Measurements from ENCODE around the gene JAKMIP2. TPM values are rescaled to one million over a fixed set of nuclear protein-coding genes. Genes with fewer than 3 reads are reported as not detected.

JAKMIP2 gene
- total RNA-seq, 1 experiment from 2014 or later, result 0.58 TPM

DNA sequence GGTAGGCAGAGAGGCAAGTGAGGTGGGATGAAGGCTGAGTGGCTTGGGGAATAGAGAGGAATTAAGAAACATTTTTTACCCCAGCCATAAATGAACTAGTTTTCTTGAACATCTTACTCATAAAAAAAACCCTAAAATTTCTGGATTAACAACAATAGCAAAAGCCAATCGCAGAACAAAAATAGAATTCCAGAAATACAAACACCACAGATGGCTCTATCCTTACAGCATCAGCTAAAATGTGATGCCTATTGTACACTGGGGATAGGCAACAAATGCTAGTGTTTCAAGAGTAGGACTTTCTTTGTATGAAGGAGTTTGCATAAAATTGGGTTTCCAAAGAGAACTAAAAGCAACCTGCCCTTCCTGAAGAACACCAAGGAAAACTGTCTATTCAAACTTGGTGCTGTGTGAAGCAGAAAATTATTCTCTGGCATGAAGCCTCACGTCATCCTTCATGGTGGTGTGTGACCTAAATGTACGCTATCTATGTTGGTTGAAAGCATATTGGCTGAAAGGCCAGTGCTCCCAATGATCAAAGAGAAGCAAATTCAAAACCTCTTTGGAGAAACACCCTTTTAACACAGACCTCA, 82.9 kb downstream of the JAKMIP2 start:
- no peak for DNase-seq (ENCODE audit: low read depth)

DNA sequence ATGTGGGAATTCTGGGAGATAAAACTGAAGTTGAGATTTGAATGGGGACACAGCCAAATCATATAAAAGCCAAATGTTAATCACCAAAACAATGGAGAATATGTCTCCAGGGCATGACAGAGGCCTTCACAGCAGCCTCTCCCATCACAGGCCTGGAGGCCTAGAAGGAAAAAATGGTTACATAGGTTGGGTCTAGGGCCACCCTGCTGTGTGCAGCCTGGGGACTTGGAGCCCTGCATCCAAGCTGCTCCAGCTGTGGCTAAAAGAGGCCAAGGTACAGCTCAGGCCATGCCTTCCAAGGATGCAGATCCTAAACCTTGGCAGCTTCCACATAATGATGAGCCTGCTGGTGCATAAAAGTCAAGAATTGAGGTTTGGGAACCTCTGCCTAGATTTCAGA, 85.1 kb downstream of the JAKMIP2 start:
- no peak for DNase-seq (ENCODE audit: low read depth)

DNA sequence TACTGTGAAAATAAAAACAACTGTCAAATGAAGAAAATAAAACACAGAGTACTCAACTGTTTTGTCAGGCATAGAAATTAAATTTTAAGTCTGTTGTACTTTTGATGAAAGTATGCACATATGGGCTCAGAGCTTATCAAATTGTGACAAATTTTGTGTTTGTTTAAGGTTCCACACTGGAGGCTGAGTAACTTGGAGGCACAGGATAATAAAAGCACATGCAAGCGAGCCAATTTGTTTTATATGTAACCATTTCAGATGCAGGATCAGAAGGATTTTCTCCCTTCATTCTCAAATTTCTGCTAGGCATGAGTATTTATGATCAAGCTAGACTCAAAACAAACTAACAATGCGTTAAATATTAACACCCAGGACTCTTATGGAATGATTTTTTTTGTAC, 87.8 kb downstream of the JAKMIP2 start:
- DNase-seq (ENCODE audit: low read depth), result no peak

DNA sequence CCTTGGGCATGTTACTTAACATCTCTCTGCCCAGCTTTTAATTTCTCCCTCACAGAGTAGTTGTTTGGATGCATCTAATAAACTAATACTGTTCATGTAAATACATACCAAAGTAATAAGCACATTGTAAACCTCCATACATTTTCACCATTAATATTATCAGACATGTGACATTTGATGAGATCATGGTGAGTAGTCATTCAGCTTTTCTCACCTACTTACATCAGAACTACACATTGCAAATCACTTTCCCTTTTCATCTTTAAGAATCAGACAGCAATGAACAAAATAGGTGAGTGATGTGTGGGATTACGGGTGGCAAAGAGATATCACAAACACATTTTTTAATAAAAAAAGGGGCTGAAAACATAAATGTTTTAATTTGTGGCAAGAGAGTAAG, 89.3 kb downstream of the JAKMIP2 start:
- DNase-seq (ENCODE audit: low read depth), result no peak

DNA sequence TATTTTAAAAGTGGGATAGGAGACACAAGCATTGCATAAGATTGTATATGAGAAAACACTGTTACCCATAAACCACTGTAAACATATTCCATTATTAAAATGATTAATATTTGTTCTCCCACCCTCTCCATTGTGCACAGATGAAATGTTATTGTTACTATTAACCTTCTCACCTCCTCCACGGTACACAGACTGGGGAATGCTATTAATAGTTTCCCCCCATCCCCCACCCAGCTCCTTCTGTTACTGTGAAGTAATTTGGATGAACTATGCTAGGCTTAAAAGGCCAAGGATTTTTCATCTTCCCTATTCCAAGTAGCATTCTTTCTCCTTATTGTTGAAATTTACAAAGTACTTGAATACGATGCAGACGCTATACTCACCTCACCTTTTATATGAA, 91.4 kb downstream of the JAKMIP2 start:
- no peak for DNase-seq (ENCODE audit: low read depth)

DNA sequence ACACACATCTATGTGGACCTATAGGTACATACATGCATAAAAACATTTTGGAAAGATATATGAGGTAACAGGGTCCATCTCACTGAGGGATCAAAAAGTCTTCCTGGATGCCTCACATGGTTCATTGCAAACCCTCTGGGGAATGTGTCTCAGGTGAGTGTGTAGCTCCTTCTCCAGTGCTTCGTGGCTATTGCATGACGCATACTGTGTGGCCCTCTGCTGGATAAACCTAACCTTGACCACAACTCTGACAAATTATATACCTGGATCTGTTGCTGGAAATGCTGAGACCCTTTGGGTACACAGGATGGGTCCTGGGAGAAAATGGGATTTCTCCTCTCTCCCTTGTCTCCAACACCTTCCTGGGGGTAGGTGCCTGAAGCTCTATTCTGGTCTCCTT, 91.9 kb downstream of the JAKMIP2 start:
- DNase-seq (ENCODE audit: low read depth), result peak; percentile 29

DNA sequence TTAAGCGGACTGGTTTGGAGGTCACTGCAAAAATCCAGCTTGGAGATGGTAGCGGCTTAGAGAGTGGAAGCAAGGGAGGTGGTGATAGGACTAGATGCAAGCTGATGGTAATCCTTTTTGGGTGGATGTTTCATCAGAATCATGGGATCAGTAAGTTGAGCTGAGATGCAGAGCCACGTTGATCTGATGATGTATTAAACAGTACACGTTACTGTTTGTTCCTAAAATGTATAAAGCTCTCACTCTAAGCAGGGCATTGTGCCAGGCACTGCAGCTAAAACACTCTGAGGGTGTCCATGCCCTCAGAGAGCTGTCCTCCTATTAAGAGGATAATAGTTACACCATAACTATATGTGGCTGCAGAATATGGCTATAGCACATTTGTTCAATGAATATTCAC, 93.1 kb downstream of the JAKMIP2 start:
- DNase-seq (ENCODE audit: low read depth), result no peak

DNA sequence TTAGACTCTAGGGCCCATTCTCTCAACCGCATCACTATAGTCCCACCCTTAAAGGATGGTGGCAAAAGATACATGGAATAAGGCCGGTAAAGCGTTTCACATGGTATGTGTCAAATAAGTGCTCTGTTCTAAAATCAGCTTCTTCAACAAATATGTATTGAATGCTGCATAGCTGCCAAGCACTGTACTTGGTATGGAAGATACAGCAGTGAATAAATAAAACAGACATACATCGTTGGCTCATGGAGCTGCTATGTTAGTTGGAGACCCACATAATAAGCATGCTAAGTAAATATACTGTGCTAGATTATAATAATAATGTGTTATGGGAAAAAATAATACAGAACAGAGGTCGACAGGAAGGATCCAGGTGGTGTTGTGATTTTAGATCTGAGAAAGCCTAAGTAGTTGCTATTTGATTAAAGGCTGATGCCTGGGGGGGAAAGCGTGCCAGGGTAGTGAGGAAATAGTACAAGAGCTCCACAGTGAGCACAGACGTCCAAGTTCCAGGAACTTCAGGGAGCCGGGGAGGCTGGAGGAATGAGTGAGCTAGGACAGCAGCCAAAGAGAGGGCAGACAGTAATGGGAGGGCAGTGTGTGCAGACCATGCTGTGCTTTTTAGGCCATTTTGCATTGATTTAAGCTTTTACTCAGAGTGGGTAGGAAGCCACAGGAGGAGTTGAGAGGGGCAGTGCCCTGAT, 93.7 kb downstream of the JAKMIP2 start:
- DNase-seq (ENCODE audit: low read depth), result no peak

DNA sequence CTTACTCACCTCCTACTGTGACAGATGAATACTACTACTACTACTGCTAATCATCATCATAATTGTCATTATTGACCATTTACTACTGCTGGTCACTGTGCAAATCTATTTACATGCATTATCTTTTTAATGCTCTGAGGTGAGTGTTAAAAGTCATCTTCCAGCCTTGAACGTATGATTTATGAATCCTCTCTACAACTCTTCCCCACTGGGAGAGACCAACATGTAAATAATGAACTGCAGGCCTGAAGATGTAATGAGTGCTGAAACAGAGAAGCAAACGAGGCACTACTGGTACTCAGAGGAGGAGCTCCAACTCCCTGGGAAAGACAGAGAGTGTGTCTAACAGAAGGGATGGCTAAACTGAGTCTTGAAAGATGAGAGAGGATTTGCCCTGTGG, 95.4 kb downstream of the JAKMIP2 start:
- no peak for DNase-seq (ENCODE audit: low read depth)

DNA sequence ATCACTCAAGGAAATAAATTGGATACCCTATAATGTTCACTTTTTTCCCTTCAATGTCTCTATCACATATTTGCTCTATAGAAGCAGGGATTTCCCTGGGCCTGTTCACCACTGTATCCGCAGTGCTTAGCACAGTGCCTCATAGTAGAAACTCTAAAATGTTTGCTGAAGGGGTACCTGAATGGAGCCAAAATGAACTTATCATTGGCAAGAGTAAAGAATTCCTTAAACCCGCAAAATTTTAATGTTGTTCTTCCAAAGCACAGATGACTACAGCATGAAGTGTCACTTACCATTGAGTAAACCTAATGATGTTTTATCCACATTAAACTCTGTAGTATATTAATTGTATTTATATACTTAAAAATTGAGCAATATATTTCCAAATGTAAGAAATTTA, 96.1 kb downstream of the JAKMIP2 start:
- DNase-seq (ENCODE audit: low read depth), result no peak

DNA sequence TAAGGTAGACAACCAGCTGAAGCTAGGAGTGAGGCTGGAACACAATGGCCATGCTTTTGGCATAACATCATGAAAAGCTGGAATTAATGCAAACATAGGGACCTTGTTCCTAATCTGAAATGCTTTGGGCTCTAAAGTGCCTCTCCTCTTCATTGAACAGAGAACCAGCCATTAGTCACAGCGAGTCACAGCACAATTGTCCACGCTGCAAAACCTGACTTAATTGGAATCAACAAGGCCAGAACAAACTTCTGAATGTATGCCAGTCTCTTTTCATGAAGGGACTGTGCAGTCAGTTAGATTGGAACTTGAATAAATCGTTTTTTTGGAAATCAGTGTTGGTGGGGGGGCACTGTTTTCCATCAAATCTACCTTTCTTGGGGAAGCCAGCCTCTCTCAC, 96.5 kb downstream of the JAKMIP2 start:
- no peak for DNase-seq (ENCODE audit: low read depth)

DNA sequence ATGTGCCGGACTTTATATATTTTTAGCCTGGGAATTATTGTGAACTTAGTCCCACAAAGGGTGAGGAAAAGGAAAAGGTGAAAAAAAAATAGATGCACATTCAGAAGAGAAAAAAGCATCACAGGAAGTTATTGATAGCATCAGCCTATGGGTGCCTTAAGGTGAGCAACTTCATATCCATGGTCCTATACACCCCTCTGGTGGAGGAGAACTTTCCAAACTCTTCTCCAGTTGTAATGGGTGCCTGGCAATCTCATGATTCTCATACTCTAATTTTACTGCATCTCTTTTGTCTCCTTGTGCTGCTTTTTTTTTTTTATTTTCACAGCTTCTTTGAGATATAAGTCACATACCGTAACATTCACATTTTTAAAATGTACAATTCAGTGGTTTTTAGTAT, 107.4 kb downstream of the JAKMIP2 start:
- no peak for DNase-seq (ENCODE audit: low read depth)

DNA sequence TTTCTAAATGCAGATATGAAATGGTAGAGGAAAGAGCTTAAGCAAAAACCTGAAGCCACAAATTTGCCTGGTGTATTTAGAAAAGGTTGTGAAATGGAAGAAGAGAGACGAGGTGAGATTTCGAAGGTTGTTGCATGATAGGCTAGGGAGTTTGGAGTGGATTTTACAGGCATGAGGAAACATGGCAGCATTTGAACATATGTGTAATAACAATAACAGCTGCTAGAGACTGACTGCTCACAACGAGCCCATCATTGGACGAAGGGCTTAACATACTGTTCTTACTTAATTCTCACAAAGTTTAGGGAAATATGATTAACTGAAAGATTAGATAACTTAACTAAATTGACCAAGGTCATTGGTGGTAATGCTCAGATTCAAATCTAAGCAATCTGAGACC, 108.1 kb downstream of the JAKMIP2 start:
- no peak for DNase-seq (ENCODE audit: low read depth)

DNA sequence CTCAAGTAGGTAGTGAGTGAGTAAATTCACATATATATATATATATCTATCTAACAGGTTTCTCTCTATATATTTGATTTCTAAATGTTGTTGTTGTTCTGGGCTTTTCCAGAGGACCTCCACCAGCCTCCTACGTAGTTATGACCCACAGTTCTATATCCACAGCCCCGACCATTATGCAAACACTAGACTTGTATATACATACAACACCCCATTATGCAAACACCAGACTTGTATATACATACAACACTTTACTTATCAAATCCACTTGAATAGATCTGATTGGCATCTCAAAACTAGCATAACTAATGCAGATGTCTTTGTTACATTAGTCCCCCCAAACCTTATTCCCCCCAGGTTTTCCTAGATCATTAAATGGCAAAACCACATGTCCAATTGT, 108.7 kb downstream of the JAKMIP2 start:
- DNase-seq (ENCODE audit: low read depth), result no peak

DNA sequence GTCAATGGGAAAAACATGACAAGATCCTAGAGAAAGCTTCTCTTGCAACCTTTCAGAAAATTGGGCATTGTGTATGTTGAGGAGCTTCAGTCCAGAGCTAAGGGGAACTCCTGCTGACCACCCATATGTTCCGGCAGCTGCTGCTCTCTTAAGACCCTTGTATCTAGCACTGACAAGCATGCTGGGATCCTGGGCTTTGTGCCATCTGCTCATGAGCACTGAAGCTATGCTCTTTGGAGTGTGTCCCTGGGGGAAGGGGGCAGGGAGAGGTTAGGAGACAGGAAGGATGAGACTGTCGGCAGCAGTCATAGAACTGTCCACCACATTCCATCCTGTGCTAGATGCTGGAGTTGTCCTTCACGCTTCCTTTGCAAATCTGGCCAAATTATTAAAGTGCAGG, 109.3 kb downstream of the JAKMIP2 start:
- no peak for DNase-seq (ENCODE audit: low read depth)

DNA sequence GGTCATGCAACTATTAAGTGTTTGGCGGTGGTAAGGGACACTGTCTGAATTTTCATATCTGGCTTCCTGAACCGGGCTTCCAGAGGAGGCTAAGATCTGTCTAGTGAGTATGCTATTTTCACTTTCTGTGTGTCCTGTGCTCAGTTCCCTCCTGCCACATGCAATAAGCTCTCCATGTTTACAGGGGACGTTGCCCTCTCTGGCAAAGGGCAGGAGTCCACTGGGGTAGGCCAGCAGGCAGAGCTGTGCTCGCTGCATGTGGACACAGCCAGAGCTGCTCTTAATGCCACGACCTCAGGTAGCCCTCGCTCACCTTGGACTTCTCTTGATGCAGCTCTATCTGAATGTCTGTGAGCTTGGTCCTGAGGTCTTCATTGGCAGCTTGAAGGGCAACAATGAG, 111.2 kb downstream of the JAKMIP2 start:
- no peak for DNase-seq (ENCODE audit: low read depth)

DNA sequence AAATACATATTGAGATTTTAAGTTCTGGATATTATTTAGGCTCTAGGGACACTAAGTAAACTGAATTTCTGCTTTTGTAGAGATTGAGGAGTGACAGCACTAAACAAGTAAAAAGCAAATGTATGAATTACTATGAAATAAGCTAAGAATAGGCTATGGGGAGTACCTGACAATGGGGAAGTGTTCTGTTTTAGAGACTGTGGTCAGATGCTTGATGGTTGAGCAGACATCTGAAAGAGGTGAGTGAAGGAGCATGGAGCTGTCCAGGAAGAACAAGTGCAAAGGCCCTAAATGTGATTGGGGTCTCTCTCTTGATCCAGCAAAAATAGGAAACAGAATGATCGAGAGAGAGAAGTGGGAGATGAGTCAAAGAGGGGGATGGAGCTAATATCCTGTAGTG, 111.7 kb downstream of the JAKMIP2 start:
- no peak for DNase-seq (ENCODE audit: low read depth)

DNA sequence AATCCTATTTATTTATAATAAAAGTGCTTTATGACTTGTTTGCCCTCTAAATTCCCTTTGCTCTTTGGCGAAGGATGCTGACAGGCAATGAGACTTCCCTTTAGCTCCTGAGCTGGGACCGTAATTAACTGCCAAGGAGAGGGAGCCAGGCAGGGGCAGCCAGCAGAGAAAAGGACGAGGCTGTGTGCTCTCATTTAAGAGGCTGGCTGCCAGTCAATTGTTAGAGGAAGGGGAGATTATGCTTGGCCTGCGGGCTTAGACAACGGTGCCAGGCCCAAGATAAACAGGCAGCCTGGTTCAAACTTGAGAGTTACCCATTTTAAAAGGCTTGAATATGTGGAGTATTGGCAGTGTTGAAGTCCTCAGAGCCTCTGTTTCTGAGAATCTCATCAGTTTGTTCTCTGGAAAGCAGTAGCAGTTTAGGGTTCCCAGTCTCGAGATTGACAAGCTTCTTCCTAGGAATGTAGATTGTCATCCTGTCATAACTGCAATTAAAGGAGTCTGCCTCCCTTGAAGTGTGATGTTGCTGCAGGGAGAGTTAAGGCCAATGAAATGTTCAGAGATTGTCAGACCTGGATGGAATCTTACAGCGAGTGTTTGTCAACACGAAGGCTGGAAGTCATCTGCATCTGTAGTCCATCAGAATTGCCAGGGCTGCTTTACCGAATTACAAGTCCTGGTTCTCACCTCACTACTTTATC, 113.2 kb downstream of the JAKMIP2 start:
- DNase-seq (ENCODE audit: low read depth), result no peak

DNA sequence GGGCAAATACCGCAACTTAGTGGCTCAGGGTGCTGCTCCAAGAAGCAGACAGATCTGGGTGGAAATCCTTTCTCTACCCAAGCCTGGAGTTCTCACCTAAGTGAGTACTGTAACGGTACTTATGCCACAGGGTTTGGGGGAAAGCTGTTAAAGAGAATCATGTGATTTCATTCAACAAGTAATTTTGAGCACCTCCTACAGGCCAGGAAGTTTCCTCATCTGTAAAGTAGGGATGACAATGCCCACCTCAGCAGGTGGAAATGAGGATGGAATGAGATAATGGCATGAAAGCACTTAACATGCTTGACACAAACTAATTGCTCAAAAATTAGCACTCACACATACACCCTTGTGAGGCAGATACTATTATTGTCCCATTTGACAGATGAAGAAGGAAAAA, 114.1 kb downstream of the JAKMIP2 start:
- DNase-seq (ENCODE audit: low read depth), result no peak

DNA sequence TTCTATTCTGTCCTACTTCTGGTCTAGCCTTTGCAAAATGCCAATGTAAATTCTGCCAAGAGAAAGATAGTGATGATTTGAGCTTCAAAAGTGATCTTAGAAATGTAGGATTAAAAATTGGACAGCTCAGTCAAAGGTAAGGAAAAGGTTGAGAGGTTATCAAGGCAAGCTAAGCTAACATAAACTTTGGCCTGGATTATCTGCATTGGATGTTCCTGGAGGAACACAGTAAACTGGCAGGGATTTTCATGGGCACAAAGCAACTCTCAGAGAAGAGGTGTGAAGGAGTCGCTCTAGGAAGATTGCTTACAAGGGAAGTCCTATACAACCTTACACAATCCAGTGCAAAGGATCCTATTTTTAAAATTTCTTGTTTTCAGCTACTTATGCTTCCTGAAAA, 115.2 kb downstream of the JAKMIP2 start:
- DNase-seq (ENCODE audit: low read depth), result no peak

DNA sequence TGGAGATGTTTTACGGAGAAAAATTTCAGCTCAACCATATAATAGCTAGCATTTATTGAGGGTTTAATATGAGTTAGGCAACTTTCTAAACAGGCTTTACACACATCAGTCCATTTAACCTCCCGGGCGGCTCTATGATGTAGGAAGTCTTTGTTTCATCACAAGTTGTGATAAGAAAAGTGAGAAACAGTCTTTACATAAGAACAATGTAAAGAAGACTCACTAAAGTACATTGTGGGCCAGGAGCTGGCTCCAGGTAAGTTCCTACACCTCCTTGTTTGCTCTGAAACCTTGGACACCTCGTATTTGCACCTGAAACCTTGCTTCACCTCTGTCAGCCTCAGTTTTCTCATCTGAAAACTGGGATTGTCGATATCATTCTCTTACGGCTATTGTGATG, 116.1 kb downstream of the JAKMIP2 start:
- DNase-seq (ENCODE audit: low read depth), result no peak

DNA sequence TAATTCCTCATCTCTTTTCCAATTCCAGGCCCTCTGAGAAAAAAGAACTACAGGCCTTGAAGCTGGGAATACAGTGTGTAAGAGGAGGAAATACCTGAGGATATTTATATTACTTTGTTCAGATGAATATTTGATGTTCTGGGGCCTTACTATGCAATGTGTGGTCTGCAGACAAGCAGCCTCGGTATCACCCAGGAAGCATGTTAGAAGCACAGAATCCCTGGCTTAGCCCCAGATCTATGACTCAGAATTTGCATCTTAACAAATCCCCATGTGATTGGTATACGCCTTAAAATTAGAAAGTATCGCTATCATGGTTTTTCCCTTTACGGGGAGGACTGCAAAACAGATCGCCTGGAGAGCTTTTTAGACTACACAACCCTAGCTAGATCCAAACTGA, 121.0 kb downstream of the JAKMIP2 start:
- no peak for DNase-seq (ENCODE audit: low read depth)

Measured in HT1080 (cell line).